NB4 (cell line): ENCODE results near the gene ENO3.

Experiments used
- MYC ChIP-seq: IDR thresholded peaks from 2 replicates; pipeline ENCODE4 v1.6.1; 2011; ENCODE audit warnings: low read depth, low read length
- POLR2A ChIP-seq: IDR thresholded peaks from 2 replicates; pipeline ENCODE4 v1.6.1; 2011; ENCODE audit warnings: mild to moderate bottlenecking; ENCODE audit not compliant: insufficient read length; ENCODE audit errors: extremely low read depth
- TF ChIP-seq, protein P1 (sequence below): IDR thresholded peaks from one replicate; pipeline ENCODE4 v1.5.1; 2012; ENCODE audit warnings: low read depth, low read length
- TF ChIP-seq, protein P2 (sequence below): IDR thresholded peaks from 2 replicates; pipeline ENCODE4 v1.6.1; 2011; ENCODE audit warnings: low read depth, low read length

DNA sequence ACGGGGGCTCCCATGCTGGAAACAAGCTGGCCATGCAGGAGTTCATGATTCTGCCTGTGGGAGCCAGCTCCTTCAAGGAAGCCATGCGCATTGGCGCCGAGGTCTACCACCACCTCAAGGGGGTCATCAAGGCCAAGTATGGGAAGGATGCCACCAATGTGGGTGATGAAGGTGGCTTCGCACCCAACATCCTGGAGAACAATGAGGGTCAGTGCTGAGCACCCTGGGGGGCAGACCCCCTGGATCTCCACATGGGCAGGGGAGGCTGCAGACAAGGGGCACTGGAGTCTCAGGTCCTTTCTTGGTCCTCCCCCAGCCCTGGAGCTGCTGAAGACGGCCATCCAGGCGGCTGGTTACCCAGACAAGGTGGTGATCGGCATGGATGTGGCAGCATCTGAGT is 4.2 kb downstream of the ENO3 start:
- TF ChIP-seq, protein P1, sequence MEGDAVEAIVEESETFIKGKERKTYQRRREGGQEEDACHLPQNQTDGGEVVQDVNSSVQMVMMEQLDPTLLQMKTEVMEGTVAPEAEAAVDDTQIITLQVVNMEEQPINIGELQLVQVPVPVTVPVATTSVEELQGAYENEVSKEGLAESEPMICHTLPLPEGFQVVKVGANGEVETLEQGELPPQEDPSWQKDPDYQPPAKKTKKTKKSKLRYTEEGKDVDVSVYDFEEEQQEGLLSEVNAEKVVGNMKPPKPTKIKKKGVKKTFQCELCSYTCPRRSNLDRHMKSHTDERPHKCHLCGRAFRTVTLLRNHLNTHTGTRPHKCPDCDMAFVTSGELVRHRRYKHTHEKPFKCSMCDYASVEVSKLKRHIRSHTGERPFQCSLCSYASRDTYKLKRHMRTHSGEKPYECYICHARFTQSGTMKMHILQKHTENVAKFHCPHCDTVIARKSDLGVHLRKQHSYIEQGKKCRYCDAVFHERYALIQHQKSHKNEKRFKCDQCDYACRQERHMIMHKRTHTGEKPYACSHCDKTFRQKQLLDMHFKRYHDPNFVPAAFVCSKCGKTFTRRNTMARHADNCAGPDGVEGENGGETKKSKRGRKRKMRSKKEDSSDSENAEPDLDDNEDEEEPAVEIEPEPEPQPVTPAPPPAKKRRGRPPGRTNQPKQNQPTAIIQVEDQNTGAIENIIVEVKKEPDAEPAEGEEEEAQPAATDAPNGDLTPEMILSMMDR, result no peak
- TF ChIP-seq POLR2A, result no peak
- TF ChIP-seq, protein P2, sequence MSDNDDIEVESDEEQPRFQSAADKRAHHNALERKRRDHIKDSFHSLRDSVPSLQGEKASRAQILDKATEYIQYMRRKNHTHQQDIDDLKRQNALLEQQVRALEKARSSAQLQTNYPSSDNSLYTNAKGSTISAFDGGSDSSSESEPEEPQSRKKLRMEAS, result no peak
- TF ChIP-seq MYC, result no peak
